Measurements from ENCODE around the gene EFCAB6.

The EFCAB6 gene

GRCh38 chr22:43726964-43727543 is 85.1 kb downstream of the EFCAB6 start:
- no peak for TF ChIP-seq CTCF (IDR thresholded peaks at IDR 0.05; ENCODE audit: borderline replicate concordance, insufficient read depth, low read depth, low read length)
- H3K4me3 ChIP-seq (ENCODE audit: low read depth, low read length) = no peak overlapping the region

- TF ChIP-seq CTCF (IDR thresholded peaks at IDR 0.05; ENCODE audit: borderline replicate concordance, insufficient read depth, low read depth, low read length) = no peak
- no peak overlapping the region for H3K4me3 ChIP-seq (ENCODE audit: low read depth, low read length)
These were observed 85.8 kb downstream of the EFCAB6 start for GRCh38 chr22:43726322-43726721.

GRCh38 chr22:43723816-43724215 is 88.3 kb downstream of the EFCAB6 start:
- no peak for TF ChIP-seq CTCF (IDR thresholded peaks at IDR 0.05; ENCODE audit: borderline replicate concordance, insufficient read depth, low read depth, low read length)

GRCh38 chr22:43722444-43722843 is 89.7 kb downstream of the EFCAB6 start:
- no peak for TF ChIP-seq CTCF (IDR thresholded peaks at IDR 0.05; ENCODE audit: borderline replicate concordance, insufficient read depth, low read depth, low read length)

More at GRCh38 chr22:43723816-43724215, 88.3 kb downstream of the EFCAB6 start:
- no peak overlapping the region for H3K4me3 ChIP-seq (ENCODE audit: low read depth, low read length)

GRCh38 chr22:43720716-43721115 is 91.4 kb downstream of the EFCAB6 start:
- no peak overlapping the region for H3K4me3 ChIP-seq (ENCODE audit: low read depth, low read length)
- no peak for TF ChIP-seq CTCF (IDR thresholded peaks at IDR 0.05; ENCODE audit: borderline replicate concordance, insufficient read depth, low read depth, low read length)

More at GRCh38 chr22:43722444-43722843, 89.7 kb downstream of the EFCAB6 start:
- no peak overlapping the region for H3K4me3 ChIP-seq (ENCODE audit: low read depth, low read length)

GRCh38 chr22:43714104-43714503 is 98.0 kb downstream of the EFCAB6 start:
- TF ChIP-seq CTCF (IDR thresholded peaks at IDR 0.05; ENCODE audit: borderline replicate concordance, insufficient read depth, low read depth, low read length) = no peak
- H3K4me3 ChIP-seq (ENCODE audit: low read depth, low read length) = no peak overlapping the region

GRCh38 chr22:43711681-43712080 is 100.4 kb downstream of the EFCAB6 start:
- no peak for TF ChIP-seq CTCF (IDR thresholded peaks at IDR 0.05; ENCODE audit: borderline replicate concordance, insufficient read depth, low read depth, low read length)
- no peak overlapping the region for H3K4me3 ChIP-seq (ENCODE audit: low read depth, low read length)
